GM12865 (cell line): ENCODE data around the gene CASP12.

Experiments used
- DNase-seq: peaks from one replicate; pipeline ENCODE4 v3.0.0; 2010; ENCODE audit warnings: low read depth
- H3K4me3 ChIP-seq: 2 replicates; pipeline ENCODE4 v1.5.1; 2011; ENCODE audit warnings: mild to moderate bottlenecking, low read depth, low read length, control low read depth
- CTCF ChIP-seq: IDR thresholded peaks from 2 replicates; pipeline ENCODE4 v1.5.1; 2011; ENCODE audit warnings: low read length, control low read depth, low read depth, inconsistent platforms; ENCODE audit not compliant: insufficient read depth; ENCODE audit errors: missing control alignments

The CASP12 gene

GRCh38 chr11:104926771-104927611 is 28.7 kb upstream of the CASP12 start:
- no peak for TF ChIP-seq CTCF
- no peak overlapping the region for H3K4me3 ChIP-seq
- no peak for DNase-seq

DNA sequence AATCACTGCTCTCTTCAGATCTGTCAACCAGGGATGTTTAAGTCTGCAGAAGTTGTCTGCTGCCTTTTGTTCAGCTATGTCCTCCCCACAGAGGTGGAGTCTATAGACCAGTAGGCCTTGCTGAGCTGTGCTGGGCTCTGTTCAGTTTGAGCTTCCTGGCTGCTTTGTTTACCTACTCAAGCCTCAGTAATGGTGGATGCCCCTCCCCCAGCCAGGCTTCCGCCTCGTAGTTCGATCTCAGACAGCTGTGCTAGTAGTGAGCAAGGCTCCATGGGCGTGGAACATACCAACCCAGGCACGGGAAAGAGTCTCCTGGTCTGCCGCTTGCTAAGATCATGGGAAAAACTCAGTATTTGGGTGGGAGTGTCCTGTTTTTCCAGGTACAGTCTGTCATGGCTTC is 27.6 kb upstream of the CASP12 start:
- no peak for TF ChIP-seq CTCF
- DNase-seq = no peak
- H3K4me3 ChIP-seq = no peak overlapping the region

- no peak for DNase-seq
- no peak for TF ChIP-seq CTCF
- no peak overlapping the region for H3K4me3 ChIP-seq
Measured at GRCh38 chr11:104918113-104918824, 20.0 kb upstream of the CASP12 start.

GRCh38 chr11:104917271-104918112 is 19.2 kb upstream of the CASP12 start:
- TF ChIP-seq CTCF = no peak
- no peak overlapping the region for H3K4me3 ChIP-seq
- DNase-seq = no peak

- no peak for DNase-seq
- H3K4me3 ChIP-seq = no peak overlapping the region
- no peak for TF ChIP-seq CTCF
Measured at GRCh38 chr11:104916442-104916841, 18.2 kb upstream of the CASP12 start.

GRCh38 chr11:104912102-104912501 is 13.8 kb upstream of the CASP12 start:
- TF ChIP-seq CTCF = no peak
- H3K4me3 ChIP-seq = no peak overlapping the region
- no peak for DNase-seq
